AG10803 (cell line): ENCODE data around the gene MAP7.
"Not testable (repeated sequence)": the region's sequence is repeated elsewhere in the genome, so short reads cannot be mapped to it uniquely, and the experiment has no call there.

Experiments
- DNase-seq: peaks from one replicate; pipeline ENCODE4 v3.0.0; 2010; ENCODE audit warnings: low read depth
- H3K4me3 ChIP-seq: 2 replicates; pipeline ENCODE4 v1.5.1; 2011; ENCODE audit warnings: mild to moderate bottlenecking, low read length, control low read depth
- CTCF ChIP-seq: conservative IDR thresholded peaks from 2 replicates; pipeline ENCODE4 v1.5.1; 2011; ENCODE audit warnings: mild to moderate bottlenecking, low read length, control low read depth, inconsistent platforms

MAP7 gene

GRCh38 chr6:136483906-136484305 is 66.3 kb downstream of the MAP7 start:
- H3K4me3 ChIP-seq = no peak overlapping the region
- DNase-seq = no peak
- no peak for TF ChIP-seq CTCF

DNA sequence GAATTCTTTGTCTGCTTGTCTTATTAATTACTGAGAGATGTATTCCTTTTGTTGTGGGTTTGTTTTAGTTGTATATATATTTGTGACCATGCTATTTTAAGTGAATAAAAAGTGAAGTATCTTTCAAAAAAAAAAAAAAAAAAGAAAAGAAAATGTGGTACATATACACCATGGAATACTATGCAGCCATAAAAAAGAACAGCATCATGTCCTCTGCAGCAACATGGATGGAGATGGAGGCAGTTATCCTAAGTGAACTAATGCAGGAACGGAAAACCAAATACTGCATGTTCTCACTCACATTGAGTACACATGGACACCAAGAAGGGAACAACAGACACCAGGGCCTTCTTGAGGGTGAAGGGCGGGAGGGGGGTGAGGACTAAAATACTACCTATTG is 67.2 kb downstream of the MAP7 start:
- not testable (repeated sequence) for DNase-seq, H3K4me3 ChIP-seq

DNA sequence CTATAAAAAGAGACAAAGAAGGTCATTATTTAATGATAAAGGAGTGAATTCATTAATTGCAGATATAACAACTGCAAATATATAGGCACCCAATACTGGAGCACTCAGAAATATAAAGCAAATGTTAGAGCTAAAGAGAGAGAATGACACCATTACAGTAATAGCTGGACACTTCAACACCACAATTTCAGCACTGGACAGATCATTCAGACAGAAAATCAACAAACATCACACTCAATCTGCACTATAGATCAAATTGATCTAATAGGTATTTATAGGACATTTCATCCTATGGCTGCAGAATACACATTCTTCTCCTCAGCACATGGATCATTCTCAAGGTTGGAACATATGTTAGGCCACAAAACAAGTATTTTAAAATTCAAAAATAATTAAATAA is 72.7 kb downstream of the MAP7 start:
- TF ChIP-seq CTCF = no peak
- DNase-seq = no peak
- H3K4me3 ChIP-seq = no peak overlapping the region

DNA sequence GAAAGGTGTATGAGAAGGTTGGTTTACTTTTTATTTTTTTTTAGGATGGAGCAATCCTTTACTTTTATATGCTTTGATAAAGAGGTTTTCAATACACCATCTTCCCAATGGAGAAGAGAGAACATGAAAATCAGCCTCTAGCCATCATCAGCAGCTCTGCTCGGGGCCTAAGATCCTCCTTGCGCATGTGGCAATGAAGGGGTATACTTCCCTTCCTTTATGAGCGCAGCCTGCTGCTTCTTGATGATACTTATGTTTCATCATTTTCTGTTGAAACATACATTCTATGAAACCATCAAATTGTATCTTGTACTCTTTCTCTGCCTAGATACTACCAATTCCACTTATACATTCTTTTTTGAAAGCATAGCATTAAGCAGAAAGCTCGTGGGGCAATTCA is 74.5 kb downstream of the MAP7 start:
- TF ChIP-seq CTCF = no peak
- no peak overlapping the region for H3K4me3 ChIP-seq
- no peak for DNase-seq

- no peak for DNase-seq
- H3K4me3 ChIP-seq = no peak overlapping the region
- no peak for TF ChIP-seq CTCF
Measured at GRCh38 chr6:136474241-136474640, 76.0 kb downstream of the MAP7 start.

DNA sequence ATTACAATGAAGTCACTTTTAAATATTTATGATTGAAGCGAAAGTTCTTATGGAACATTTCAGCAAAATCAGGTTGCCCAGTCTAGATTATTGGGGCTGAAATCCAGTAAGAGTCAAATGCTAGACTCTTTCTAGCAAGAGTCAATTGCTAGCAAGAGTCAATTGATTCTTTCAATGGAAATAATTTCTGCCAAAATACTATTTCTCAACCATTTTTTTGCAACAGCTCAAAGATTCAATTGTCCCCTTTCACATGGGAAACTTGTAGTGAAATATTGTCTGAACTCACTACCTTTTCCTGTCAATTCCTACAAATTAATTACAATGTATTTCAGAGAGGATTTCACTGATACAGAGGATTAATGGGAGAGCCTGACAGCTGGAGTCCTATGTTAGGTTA is 78.3 kb downstream of the MAP7 start:
- DNase-seq = no peak
- TF ChIP-seq CTCF = no peak
- H3K4me3 ChIP-seq = no peak overlapping the region

DNA sequence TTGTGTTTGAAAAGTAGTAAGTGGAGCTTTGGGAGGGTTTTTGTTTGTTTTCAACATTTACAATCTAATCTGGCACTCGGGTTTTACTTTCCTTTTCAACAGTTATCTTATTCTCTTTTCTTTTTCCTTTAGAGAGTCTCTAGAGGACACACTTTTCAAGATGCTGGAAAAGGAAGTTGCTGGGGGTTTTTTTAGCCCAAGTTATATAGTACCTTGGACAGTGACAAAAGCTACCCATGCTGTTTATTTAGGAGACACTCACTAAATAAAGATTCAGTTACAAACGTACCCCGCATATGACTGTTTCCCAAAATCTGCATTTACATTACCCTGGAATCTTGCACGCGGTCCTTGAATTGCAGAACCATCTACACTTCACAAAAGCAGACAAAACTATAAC is 78.8 kb downstream of the MAP7 start:
- TF ChIP-seq CTCF = no peak
- no peak overlapping the region for H3K4me3 ChIP-seq

GRCh38 chr6:136470044-136470443 is 80.2 kb downstream of the MAP7 start:
- TF ChIP-seq CTCF = no peak
- no peak for DNase-seq
- H3K4me3 ChIP-seq = no peak overlapping the region

More for the DNA sequence above, 78.8 kb downstream of the MAP7 start:
- DNase-seq = no peak
